ENCODE results near the gene AEN. TPM values are rescaled to one million over a fixed set of nuclear protein-coding genes. Genes with fewer than 3 reads are reported as not detected.

Gene AEN
- total RNA-seq, result 34.4 TPM

- DNase-seq (ENCODE audit: low spot score), result peak; percentile 97
These were observed at the start of gene AEN for GRCh38 chr15:88620995-88621772. Gene AEN (plus strand): TSS chr15:88621340. CDS start chr15:88626210, 4,870 bp downstream.

- DNase-seq (ENCODE audit: low spot score), result no peak
These were observed 49.3 kb upstream of the AEN start for GRCh38 chr15:88571852-88572259.

- DNase-seq (ENCODE audit: low spot score), result no peak
These were observed 47.1 kb upstream of the AEN start for GRCh38 chr15:88574077-88574476.

- no peak for DNase-seq (ENCODE audit: low spot score)
These were observed 46.5 kb upstream of the AEN start for GRCh38 chr15:88574655-88575054.

GRCh38 chr15:88579322-88579721 is 41.8 kb upstream of the AEN start:
- no peak for DNase-seq (ENCODE audit: low spot score)

GRCh38 chr15:88580532-88580931 is 40.6 kb upstream of the AEN start:
- DNase-seq (ENCODE audit: low spot score), result no peak

- DNase-seq (ENCODE audit: low spot score), result no peak
These were observed 34.6 kb upstream of the AEN start for GRCh38 chr15:88586401-88587162.

- DNase-seq (ENCODE audit: low spot score), result no peak
These were observed 30.4 kb upstream of the AEN start for GRCh38 chr15:88590759-88591158.

GRCh38 chr15:88591384-88591783 is 29.8 kb upstream of the AEN start:
- DNase-seq (ENCODE audit: low spot score), result no peak

GRCh38 chr15:88603885-88604284 is 17.3 kb upstream of the AEN start:
- no peak for DNase-seq (ENCODE audit: low spot score)

GRCh38 chr15:88604381-88605188 is 16.6 kb upstream of the AEN start:
- no peak for DNase-seq (ENCODE audit: low spot score)

- DNase-seq (ENCODE audit: low spot score), result no peak
These were observed 15.7 kb upstream of the AEN start for GRCh38 chr15:88605189-88606069.

GRCh38 chr15:88606070-88606794 is 14.9 kb upstream of the AEN start:
- DNase-seq (ENCODE audit: low spot score), result no peak

GRCh38 chr15:88607951-88608350 is 13.2 kb upstream of the AEN start:
- DNase-seq (ENCODE audit: low spot score), result no peak

GRCh38 chr15:88608607-88609181 is 12.4 kb upstream of the AEN start:
- DNase-seq (ENCODE audit: low spot score), result no peak

GRCh38 chr15:88609344-88610090 is 11.6 kb upstream of the AEN start:
- no peak for DNase-seq (ENCODE audit: low spot score)

GRCh38 chr15:88610701-88611231 is 10.4 kb upstream of the AEN start:
- no peak for DNase-seq (ENCODE audit: low spot score)

- DNase-seq (ENCODE audit: low spot score), result no peak
These were observed 8.8 kb upstream of the AEN start for GRCh38 chr15:88612186-88612796.
